GM18870 (cell line): ENCODE results near the gene TBC1D4.
"Not testable (repeated sequence)": the region's sequence is repeated elsewhere in the genome, so short reads cannot be mapped to it uniquely, and the experiment has no call there.

ENCODE experiments used
- ATAC-seq: cut with Tn5 transposase; IDR thresholded peaks from one replicate; pipeline ENCODE4 v1.9.1; 2021; ENCODE audit warnings: moderate library complexity; ENCODE audit not compliant: unreplicated experiment

Gene TBC1D4

DNA sequence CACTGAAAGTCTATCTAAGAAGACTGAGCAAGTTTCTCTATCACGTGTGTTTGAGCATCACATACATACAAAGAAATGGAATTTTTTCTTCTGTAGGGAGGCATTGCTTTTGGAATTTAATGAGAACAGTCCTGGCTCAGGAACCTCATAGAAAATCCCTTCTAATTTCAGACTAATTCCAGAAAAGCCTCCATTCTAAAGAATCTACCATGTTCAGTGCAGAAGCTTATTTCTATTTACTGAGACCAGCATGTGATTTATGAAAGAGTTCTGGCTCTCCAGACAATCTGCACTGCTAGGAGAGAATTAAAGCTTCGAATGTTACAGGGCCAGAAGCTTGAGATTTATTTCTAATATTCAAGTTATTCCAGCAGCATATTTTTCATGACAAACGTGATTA is 186.8 kb downstream of the TBC1D4 start:
- ATAC-seq = no peak

DNA sequence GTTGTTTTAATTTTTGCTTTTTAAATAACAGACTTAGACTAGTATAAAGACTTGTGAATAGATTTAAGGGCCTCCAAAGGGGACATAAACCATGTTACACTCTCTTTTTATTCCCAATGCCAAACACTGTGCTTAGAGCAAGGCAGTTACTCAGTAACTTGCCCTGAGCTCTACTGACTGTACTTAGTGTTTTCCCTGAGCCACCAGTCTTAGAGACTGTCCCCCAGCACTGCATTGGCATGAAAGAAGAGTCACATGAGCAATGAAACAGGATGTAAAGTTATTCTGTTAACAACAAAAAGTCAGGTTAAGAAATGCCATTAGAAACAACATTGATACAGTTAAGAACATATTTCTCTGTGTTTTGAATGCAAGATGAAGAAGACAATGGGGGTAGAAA is 187.9 kb downstream of the TBC1D4 start:
- ATAC-seq = no peak

DNA sequence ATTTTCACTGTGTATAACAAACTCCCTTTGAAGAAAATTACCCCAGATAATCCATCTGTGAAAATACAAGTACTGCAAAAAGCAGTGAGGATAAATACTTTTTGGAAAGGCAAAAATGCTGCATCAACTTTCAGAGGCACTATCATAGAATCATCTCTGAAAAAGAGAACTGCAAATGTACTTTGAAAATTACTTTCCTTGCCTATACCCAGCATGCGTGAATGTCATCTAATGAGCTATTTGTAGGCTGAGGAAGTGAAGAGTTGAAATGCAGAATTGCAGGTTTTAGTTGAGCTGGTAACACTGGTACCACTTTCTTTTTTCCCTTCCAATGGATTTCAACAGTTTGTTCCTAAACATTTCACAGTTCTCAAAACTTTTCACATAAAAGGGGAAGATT is 196.7 kb downstream of the TBC1D4 start:
- ATAC-seq = no peak

DNA sequence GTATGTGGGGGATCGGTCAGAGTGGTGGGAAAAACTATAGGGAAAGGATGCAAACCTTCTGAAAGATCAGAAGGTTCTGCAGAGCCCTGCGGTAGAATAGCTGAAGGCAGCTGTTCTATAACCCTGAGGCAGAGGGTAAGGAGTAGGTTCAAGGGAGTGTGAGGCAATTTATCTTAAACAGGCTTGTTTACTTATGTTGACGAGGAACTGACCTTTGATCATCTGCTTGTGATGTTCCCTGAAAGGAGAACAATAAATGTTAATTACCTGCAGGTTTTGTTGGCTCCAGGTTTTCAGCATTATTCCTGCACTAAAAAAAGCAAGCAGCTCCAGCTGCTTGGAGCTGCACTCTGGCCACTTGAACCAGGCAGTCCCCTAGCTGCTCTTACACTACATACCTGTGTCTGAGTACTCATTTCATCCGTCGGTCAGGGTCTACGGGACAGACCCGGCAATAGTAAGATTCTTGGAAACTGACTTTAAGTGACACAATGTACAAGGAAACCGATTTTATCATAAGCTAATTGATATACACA is 202.1 kb downstream of the TBC1D4 start:
- no peak for ATAC-seq

DNA sequence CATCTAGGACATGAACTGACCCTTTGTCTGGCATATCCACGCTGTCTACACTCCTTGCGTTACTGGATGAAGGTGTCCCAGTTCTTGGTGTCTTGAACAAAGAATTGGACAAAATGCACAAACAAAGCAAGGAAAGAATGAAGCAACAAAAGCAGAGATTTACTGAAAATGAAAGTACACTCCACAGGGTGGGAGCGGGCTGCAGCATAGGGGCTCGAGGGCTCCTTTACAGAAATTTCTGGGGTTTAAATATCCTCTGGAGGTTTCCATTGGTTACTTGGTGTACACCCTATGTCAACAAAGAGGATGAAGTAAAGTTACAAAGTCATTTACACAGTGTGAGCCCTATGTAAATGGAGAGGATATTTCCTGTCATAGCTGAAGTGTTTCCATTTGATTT is 208.3 kb downstream of the TBC1D4 start:
- not testable (repeated sequence) for ATAC-seq

DNA sequence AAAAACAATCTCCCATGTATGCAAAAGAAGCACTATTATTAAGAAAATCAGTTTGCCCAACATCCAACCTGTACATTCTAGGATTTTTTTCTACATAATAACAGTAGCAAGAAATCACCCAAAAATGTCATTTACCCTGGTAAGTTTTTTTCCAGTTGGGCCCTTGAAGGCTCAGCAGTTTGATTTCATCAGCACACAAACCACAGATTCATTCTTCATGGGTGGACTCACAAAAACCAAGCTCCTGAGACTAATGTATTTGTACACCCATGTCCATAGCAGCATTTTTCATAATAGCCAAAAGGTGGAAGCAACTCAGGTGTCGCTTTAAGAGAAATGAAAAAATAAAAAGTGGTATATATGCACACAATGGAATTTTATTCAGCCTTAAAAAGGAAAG is 210.1 kb downstream of the TBC1D4 start:
- no peak for ATAC-seq

DNA sequence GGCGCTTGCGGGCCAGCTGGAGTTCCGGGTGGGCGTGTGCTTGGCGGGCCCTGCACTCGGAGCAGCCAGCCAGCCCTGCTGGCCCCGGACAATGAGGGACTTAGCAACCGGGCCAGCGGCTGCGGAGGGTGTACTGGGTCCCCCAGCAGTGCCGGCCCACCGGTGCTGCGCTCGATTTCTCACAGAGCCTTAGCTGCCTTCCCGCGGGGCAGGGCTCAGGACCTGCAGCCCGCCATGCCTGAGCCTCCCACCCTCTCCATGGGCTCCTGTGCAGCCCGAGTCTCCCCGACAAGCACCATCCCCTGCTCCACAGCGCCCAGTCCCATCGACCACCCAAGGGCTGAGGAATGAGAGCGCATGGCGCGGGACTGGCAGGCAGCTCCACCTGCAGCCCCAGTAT is 213.5 kb downstream of the TBC1D4 start:
- ATAC-seq = not testable (repeated sequence)

DNA sequence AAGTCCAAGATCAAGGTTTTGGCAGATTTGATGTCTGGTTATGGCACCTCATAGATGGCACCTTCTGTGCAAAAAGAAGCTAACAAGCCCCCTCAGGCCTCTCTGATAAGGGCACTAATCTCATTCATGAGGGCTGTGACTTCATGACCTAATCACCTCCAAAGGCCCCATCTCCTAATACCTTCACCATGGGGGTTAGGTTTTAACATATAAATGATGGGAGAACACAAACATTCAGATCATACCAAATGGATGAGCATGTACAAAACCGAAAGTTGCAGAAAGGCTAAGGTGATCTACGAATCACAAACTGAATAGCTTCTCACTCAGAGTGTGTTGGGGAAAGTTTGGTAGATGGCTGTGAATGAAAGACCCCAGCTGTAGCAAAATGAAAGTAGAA is 217.4 kb downstream of the TBC1D4 start:
- no peak for ATAC-seq

DNA sequence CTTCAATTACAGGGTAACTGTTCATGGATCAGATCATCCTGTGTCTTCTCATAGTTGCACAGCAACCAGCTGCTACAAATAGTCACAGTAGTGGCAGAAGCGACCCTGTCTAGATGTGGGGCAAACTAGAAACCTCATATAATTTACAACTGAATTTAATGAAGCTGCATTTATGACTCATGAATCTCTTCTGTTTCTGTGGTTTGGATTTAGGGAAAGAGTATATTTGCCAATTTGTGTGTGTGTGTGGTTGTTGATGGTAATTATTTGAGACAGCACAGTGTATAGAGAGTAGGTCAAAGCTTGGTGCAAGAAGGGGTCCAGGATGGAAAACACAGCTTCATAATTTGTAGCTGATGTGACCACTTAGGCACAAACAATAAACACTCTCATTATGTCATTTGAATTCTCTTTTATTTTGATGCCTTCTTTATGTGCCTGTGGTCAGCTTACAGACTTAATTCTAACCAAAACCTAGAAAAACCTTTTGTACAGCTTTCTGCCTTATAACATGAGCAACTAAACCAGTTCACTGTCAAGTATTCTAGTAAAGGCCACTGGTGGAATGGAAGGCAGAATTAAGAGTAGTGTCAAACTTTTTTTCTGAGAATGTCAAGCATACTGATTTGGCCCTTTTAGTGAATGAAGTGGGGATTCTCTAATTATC is 218.1 kb downstream of the TBC1D4 start:
- no peak for ATAC-seq

DNA sequence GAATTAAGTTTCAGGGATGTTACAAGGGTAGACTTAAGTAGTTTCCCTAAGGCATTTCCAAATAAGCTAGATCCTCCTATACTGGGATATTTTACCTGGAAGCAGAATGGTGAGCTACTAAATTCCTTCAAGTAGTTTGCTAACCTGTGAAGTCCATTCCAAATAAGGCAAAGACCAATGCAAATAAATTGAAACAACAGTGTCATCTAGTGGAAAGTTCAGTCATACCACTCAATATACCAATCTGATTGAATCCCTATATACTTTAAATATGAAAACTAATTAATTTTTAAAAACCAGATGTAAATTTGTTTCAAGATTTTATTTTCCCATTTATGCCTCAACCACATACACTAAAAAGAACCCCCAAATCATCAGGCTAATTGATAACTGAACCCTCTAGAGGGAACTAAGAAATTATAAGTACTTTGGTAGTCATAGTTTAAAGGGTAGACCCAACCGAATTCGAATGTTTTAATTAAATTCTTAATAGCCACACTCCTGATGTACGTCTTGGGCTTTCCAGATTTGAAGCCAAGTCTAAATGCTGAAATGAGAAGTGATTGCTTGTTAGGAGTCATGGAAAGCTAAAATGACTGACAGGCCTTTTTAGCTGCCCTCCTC is 223.7 kb downstream of the TBC1D4 start:
- peak; percentile 76 for ATAC-seq

DNA sequence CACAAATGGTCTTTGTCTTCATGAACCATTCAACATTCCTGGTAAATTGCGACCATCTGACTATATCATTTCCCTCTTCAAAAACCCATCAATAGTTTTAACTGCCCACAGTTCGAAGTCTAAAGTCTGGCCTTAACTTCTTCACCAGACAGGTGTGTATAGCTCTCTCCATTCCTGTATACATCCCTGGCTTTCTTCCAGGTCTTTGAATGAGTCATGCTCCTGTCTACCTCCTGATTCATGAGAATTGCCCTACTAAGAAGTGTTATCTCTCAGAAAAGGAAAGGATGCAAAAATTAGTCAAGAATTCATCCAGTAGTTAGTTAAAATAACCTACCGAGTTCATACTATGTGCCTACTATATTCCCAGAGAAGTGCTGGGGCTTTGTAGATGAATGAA is 225.0 kb downstream of the TBC1D4 start:
- ATAC-seq = no peak

DNA sequence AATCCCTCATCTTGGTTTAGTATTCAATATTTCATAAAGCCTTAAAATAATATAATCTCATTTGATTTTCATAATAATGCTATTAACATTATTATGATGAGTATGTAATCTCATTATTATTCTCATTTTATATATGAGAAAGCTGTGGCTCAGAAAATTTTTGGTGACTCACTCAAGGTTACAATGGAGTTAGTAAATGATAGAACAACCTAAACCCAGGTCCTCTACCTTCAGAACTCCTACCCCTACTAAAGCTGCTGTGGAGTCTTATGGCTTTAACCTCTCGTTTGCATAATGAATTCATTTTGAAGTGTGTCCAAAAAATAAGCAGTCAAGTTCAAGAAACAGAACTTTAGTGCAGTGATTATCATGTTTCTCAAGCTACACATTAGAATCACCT is 226.3 kb downstream of the TBC1D4 start:
- ATAC-seq = no peak

DNA sequence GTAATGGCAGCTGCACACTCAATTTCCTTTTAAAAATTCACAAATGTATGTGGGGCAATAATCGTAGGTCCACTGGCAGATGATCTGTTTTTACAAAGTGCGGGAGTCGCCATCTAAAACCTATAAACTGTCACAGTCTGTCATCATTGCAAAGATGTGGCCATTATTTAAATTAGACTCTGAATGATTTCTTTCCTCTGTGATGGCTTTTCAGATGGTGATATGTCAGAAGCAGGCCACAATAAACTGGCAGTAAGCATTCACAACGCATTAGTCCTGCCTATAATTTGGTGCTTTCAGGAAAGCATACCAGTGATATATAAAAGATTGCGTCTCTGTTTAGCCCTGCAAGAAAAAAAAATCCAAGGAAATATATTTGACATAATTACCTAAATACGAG is 226.8 kb downstream of the TBC1D4 start:
- no peak for ATAC-seq

DNA sequence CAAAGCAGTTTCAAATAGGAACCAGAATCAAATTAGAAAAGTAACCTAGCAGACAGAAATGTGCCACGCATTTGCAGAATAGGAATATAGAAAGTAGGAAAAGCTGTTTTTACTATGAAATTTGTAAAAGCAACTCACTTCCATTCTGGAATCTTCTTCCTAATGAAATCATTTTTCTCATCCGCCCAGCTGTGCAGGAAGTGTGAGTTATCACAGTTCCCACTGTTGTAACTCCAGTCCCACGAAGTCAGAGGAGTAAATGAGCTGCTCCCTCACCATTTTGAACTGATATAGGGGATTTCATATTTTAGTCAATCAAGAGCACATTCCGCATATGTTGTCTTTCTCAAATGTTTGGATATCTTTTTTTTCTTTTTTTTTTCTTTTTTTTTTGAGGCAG is 230.8 kb downstream of the TBC1D4 start:
- no peak for ATAC-seq

DNA sequence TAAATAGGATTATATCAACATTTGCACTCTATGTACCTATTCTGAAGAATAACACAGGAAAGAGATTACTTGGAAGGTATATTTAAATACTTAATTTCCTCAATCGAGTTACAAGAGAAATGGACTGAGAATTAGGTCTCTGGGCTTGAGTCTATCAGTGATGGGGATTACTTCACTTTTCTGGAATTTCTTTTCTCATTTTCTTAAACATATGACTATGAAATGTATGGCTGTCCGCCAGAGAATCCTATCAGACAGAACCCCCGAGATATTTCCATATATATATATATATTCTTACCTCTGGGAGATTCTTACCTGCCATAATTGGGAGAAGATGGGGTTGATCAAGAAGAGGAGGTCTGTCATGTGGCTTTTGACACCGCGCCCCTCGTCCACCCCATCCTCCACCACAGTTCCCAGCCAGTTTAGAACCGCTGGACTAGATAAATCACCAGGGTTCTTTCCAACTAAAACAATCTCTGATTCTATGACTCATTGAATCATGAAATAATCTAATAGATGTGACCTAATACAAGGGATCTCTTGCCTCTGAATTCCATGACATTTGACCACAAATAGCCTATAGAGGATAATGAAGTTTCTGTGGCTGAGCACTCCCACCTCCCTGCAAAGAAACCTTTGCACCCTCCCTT is 231.3 kb downstream of the TBC1D4 start:
- no peak for ATAC-seq

DNA sequence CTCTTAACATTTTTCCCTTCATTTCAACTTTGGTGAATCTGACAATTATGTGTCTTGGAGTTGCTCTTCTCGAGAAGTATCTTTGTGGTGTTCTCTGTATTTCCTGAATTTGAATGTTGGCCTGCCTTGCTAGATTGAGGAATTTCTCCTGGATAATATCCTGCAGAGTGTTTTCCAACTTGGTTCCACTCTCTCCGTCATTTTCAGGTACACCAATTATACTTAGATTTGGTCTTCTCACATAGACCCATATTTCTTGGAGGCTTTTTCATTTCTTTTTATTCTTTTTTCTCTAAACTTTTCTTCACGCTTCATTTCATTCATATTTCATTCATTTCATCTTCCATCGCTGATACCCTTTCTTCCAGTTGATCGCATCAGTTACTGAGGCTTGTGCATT is 236.4 kb downstream of the TBC1D4 start:
- ATAC-seq = not testable (repeated sequence)

DNA sequence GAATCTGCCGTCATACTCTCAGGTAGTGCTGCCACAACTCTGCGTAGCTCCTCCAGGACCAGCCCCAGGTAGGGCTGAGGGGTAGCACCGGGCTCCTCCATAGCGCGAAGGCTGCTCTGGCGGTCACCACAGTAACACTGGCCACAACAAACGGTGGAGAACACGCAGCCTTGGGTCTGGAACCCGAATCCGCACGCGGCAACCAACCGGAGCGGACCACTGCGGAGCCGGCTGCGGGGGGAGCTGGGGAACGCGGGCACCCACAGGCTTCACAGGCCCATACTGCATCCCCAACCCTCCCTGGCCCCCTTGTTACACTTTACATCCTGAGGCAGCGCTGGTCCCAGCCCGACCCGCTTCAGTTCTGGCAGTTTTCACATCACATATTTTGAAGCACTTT is 241.7 kb downstream of the TBC1D4 start:
- not testable (repeated sequence) for ATAC-seq

DNA sequence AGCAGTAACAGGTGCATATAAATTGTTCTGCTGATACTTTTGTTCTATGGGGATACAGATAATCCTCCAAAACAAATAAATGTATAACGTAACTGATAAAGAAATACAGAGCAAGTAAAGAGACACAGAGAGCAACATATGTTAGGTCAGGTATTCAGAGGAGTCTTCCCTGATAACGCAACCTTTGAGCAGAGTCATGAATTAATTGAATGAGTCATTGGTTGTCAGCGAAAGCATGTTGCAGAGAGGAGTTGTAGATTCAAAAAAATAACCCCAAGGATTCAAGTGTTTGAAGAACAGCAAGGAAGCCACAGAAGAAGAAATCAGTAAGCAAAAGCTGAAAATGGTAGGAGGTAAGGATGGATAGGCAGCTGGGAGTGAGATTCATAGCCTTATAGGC is 245.2 kb downstream of the TBC1D4 start:
- no peak for ATAC-seq
